Measurements from ENCODE around the gene FAM229B.
"Not testable (repeated sequence)": the region's sequence is repeated elsewhere in the genome, so short reads cannot be mapped to it uniquely, and the experiment has no call there.

The FAM229B gene, protein sequence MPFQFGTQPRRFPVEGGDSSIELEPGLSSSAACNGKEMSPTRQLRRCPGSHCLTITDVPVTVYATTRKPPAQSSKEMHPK

GRCh38 chr6:112087136-112087911 lies at the start of gene FAM229B, which contains the start of gene TUBE1:
Gene FAM229B (plus strand): TSS chr6:112087591. CDS start chr6:112099284, 11,693 bp downstream.
Gene TUBE1 (minus strand): TSS chr6:112087482. CDS start chr6:112087434, 48 bp downstream.
- DNase-seq (ENCODE audit: low read depth in 3 of 3), result peak; percentile 64 to 81 (median 81)

DNA sequence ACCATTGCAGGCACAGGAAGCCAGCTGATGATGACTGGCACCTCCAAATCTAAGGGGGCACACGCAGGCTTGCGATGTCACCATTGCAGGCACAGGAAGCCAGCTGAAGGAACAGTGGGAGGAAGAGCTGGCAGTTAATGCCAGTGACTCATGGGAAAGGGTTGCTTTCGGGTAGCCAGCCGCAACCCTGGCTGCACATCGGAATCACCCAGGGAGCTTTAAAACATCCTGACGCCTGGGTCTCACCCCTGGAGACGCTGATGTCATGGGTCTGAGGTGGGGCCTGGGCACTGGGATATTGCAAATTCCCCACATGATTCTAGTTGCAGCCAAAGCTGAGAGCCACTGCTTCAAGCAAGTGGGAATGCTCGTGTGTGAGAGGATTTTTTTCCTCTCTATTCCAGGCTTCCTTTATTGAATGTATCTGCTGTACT lies 49.6 kb upstream of the FAM229B start:
- no peak for DNase-seq (ENCODE audit: low read depth in 3 of 3)

DNA sequence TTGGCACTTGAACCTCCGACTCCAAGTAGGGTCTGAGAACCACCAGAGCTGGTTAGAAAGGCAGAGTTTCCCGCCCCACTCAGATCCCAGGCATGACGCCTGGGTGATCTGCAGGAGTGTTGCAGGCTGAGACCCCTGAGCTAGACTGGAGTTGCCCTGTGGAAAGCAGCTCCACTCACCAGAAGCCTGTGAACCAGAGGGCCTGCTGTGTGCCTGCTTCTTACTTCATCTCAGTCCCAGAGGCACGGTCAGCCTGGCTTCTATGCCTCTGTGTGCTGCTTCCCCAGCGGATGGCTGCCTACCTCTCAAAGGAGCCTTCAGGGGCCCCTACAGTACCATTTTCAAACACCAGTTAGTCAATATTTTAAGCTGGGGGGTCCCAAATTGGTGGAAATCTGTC lies 49.1 kb upstream of the FAM229B start:
- no peak for DNase-seq (ENCODE audit: low read depth in 3 of 3)

DNA sequence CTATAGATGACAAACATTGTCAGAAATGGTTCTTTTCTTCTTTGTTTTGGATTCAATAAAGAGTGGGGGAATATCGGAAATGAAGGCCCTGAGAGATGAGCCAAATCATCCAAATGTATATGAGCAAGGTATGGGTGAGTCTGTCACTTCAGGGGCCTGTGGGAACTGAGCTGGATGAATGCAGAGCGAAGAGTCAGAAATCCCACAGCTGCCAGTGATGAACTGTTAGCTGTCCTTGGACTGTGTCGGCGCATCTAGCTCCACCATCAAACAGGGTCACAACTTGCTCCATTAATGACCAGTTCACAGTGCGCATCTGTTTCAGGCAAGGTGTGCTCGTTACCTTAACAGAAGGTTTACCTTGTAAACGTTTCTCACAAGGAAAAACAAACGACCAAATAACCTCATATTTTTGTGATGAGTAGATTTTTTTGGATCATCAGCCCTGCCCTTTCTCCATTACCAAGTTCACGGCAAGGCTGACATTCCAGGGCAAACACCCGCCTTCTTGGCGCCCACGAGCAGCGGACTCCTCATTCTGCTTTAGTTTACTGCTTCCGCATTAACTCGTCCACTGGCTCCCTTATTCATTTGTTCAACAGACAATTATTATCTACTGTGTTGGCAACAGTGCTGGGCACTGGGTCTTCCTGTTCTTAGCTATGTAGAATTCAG lies 48.5 kb upstream of the FAM229B start:
- DNase-seq (ENCODE audit: low read depth in 3 of 3), result no peak

DNA sequence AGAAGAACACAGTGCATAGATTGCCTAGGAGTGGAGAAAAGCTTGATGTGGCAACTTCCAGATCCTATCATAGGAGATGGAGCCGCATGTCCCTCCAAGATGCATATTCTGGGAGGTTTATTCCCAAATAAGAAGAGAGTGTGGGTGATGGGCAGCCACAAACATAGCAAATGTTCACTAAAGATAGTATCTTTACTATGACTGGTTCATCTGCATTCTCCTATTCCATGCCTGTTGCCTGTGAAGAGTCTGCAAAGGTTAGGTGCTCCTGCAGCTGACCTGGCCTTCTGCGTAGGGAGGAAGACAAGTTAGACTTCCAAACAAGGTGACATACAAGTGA lies 48.0 kb upstream of the FAM229B start:
- DNase-seq (ENCODE audit: low read depth in 3 of 3), result no peak

- no peak for DNase-seq (ENCODE audit: low read depth in 3 of 3)
Observed at GRCh38 chr6:112040956-112041355, 46.4 kb upstream of the FAM229B start.

- DNase-seq (ENCODE audit: low read depth in 3 of 3), result no peak
Observed at GRCh38 chr6:112041535-112041934, 45.9 kb upstream of the FAM229B start.

- peak; percentile 74 to 82 (median 81) for DNase-seq (ENCODE audit: low read depth in 3 of 3)
Observed at GRCh38 chr6:112043032-112044007, 44.1 kb upstream of the FAM229B start.

DNA sequence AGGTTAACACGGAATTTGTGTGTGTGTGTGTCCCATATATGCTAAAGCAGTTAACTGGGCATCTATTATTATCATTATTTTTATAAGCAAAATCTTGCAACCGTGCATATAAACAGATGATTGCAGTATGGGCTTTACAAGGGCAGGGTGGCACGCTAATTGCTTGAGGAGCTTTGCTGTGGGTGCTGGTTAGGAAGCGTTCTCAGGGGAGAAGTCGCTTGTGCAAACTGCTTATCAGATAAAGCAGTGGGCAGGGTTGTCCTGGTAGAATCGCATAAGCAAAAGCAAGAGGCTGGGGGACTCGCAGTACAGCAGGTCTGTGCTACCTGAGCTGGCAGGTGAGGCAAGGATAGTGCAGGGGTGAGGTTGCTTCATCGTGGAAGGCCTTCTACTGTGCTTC lies 43.2 kb upstream of the FAM229B start:
- DNase-seq (ENCODE audit: low read depth in 3 of 3), result no peak

- no peak for DNase-seq (ENCODE audit: low read depth in 3 of 3)
Observed at GRCh38 chr6:112044856-112045255, 42.5 kb upstream of the FAM229B start.

- DNase-seq (ENCODE audit: low read depth in 3 of 3), result not testable (repeated sequence)
Observed at GRCh38 chr6:112047523-112047922, 39.9 kb upstream of the FAM229B start.

DNA sequence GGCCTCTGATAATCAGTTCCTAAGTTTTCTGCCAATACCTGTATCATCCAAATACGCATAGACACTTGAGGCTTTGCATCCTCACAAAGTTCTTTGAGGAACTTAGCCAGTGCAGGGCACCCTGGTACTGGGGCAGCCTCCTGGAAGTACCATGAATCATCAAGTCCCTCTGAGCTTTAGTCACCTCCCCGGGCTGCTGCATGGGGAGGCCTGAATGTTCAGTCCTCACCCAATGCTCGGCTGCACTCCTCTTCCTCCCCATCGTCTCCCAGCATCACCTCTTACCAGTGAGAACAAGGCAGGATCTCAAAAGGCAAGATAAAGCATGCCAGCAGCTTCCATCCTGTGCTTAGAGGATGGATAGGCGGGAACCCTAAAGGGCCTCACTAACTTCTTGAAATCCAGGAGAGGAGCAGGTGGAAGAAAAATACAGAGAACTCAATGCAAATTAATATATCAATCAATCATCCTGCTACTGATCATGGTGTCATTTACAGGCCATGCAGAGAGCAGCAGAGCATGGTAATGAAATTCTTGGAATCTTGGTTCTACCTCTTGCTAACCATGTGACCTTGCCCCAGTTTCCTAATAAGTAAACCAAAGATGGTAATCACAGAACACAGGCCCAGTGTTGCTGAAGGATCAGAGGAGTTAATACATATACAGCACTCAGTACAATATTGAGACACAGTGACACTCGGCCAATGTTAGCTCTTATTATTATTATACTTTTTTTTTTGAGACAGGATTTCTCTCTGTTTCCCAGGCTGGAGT lies 38.2 kb upstream of the FAM229B start:
- DNase-seq (ENCODE audit: low read depth in 3 of 3), result no peak

GRCh38 chr6:112049996-112050395 lies 37.4 kb upstream of the FAM229B start:
- DNase-seq (ENCODE audit: low read depth in 3 of 3), result no peak

DNA sequence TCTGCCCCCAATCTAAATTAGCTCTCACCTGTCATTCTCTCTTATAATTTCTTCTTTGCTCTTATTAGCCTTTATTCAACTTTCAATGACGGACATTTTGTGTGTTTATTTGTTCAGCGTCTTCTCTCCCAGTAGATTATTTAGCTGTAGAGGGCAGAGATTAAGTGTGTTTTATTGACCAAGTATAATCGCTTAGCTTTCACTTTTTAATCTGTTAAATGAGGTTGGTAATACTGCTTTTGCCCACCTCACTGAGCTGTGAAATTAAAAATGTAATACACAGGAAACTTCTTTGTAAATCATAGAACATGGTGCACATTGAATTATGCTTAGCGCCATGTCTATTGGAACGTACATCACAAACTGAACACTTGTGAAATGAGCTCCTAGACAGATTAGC lies 37.0 kb upstream of the FAM229B start:
- DNase-seq (ENCODE audit: low read depth in 3 of 3), result no peak

DNA sequence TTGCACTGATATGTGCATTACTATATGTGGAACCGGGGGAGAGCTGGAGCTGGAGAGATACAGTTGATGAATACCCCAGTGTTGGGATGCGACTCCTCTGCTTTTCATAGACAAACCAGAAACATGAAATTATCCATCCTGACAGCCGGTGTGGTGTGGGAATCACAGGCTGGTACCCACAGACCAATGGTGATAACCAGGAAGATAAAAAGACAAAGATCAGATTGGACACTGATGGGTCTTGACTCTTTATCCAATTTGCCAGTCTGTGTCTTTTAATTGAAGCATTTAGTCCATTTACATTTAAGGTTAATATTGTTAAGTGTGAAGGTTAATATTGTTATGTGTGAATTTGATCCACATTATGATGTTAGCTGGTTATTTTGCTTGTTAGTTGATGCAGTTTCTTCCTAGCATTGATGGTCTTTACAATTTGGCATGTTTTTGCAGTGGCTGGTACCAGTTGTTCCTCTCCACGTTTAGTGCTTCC lies 36.1 kb upstream of the FAM229B start:
- not testable (repeated sequence) for DNase-seq (ENCODE audit: low read depth in 3 of 3)

DNA sequence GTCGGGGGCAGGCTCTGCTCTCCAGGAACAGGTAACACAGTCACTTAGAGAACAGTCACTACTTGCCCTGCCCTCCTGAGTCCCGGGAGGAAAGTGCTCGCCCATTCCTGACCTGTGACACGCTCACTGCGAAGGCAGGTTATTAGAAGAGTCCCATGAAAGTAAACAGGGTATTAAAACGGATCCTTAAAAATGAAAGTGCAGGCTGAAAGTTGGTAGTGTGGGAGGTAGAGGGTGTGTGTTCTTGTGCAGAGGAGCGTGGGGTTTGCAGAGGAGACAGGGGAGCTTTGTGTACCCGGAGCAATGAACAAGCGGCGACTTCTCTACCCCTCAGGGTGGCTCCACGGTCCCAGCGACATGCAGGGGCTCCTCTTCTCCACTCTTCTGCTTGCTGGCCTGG lies 33.4 kb upstream of the FAM229B start, which contains the start of gene CCN6:
CCN6 (plus strand) TSS at position 104 of the 400 bp plus-strand sequence; CDS start at position 358, 254 bp downstream.
- DNase-seq (ENCODE audit: low read depth in 3 of 3), result no peak

GRCh38 chr6:112054555-112055190 lies 32.7 kb upstream of the FAM229B start:
- DNase-seq (ENCODE audit: low read depth in 3 of 3), result no peak

DNA sequence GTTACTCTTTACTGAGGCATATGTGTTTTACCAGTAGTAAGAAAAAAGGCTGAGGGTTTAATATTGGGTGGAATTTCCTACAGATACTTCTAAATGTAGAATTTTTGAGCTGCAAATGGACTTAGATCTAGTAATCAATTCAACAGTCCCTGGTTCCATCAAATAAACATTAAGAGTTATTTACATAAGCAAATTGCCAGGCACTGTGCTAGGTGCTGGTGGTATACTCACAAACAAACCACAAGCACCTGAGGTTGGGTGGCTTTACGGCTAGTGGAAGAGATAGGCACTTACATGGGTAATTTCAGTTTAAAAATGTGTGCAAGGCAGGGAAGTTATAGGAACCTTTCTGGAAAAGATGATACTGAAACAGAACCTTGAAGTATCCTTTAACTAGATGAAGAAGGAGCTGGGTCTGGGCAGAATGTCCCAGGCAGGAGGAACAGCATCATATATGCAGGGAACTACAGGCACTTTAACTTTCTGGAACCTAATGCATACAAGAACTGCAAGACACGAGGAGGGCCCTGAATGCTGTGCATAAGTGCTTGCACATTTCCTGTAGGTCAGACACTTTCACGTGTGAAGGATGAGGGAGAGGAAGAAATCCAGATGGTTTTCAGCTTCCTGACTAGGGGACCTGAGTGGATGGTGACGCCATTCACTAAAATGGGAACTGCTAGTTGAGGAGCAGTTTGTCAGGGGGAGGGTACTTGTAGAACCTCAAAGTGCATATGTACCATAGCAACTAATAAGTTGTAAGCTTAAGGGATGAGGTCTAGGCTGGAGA lies 29.0 kb upstream of the FAM229B start:
- no peak for DNase-seq (ENCODE audit: low read depth in 3 of 3)

DNA sequence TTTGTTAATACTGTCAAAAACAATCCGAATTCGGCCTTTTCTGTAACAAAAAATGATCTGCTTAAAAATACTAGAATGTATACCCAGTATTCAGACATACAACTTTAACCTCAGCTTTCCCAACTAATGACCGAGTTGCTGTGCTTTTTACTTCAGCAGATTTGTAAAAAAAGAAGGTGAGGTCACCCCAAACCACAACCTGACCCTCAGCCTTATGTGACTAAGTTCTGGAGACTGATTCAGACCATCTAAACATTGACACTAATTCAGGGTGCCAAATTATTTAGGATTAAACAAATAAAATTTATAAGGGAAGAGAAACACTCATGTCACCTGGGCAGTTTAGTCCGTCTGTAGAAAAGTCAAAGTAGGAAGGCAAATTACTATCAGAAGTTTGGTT lies 25.8 kb upstream of the FAM229B start:
- DNase-seq (ENCODE audit: low read depth in 3 of 3), result no peak
